WTC11 (cell line): ENCODE measurements around the gene RHOF. TPM values are rescaled to one million over a fixed set of nuclear protein-coding genes. Genes with fewer than 3 reads are reported as not detected.

Experiments
- ATAC-seq: fragments of 200-7000 bp; cut with Tn5 transposase; 2 replicates; pipeline ENCODE4 v1.10.0; 2021; ENCODE audit warnings: mild to moderate bottlenecking, moderate library complexity
- CTCF ChIA-PET: fragments of 300-600 bp; sonication (Branson Sonifier 250); formaldehyde crosslinking; loops from one replicate; lab custom pipeline; 2021; ENCODE audit warnings: antibody characterized with exemption; lab: Charles Lee
- POLR2A ChIA-PET: fragments of 350-600 bp; sonication (Branson Sonifier 250); formaldehyde crosslinking; loops from one replicate; lab custom pipeline; 2021; ENCODE audit warnings: antibody characterized with exemption; lab: Charles Lee
- DNase-seq: peaks from one replicate; pipeline ENCODE4 v3.0.0; 2021; ENCODE audit warnings: low spot score
- H3K27ac Mint-ChIP-seq: 2 replicates; pipeline ENCODE4 v1.8.0; 2021; ENCODE audit warnings: mixed read lengths
- H3K27me3 Mint-ChIP-seq: 2 replicates; pipeline ENCODE4 v1.8.0; 2021; ENCODE audit warnings: low read depth, mild to moderate bottlenecking, moderate library complexity, mixed read lengths
- H3K36me3 Mint-ChIP-seq: 2 replicates; pipeline ENCODE4 v1.8.0; 2021; ENCODE audit warnings: mixed read lengths
- H3K4me1 Mint-ChIP-seq: 2 replicates; pipeline ENCODE4 v1.8.0; 2022; ENCODE audit warnings: mixed read lengths
- H3K4me3 Mint-ChIP-seq: 2 replicates; pipeline ENCODE4 v1.8.0; 2021; ENCODE audit warnings: mild to moderate bottlenecking, moderate library complexity, mixed read lengths
- H3K9me3 Mint-ChIP-seq: 2 replicates; pipeline ENCODE4 v1.8.0; 2021; ENCODE audit warnings: mixed read lengths
- ARID4B ChIP-seq: sonication (generic); formaldehyde crosslinking; IDR thresholded peaks from 2 replicates; pipeline ENCODE4 v1.8.0; 2023; ENCODE audit warnings: missing genetic modification reagents, mild to moderate bottlenecking, borderline replicate concordance
- ATF2 ChIP-seq: sonication (generic); formaldehyde crosslinking; IDR thresholded peaks from 2 replicates; pipeline ENCODE4 v1.8.1; 2022; ENCODE audit warnings: low read depth, missing genetic modification reagents, borderline replicate concordance
- ATF3 ChIP-seq: sonication (generic); formaldehyde crosslinking; conservative IDR thresholded peaks from 2 replicates; pipeline ENCODE4 v1.8.1; 2022; ENCODE audit warnings: mild to moderate bottlenecking, missing genetic modification reagents
- CREM ChIP-seq: sonication (generic); formaldehyde crosslinking; IDR thresholded peaks from 2 replicates; pipeline ENCODE4 v1.8.1; 2022; ENCODE audit warnings: mild to moderate bottlenecking, missing genetic modification reagents, moderate library complexity
- HMGA2 ChIP-seq: fragments of 250-450 bp; sonication (Bioruptor Pico); IDR thresholded peaks from 2 replicates; pipeline ENCODE4 v1.4.0; 2021; ENCODE audit warnings: mild to moderate bottlenecking, moderate library complexity
- NR3C1 ChIP-seq: sonication (generic); formaldehyde crosslinking; conservative IDR thresholded peaks from 2 replicates; pipeline ENCODE4 v1.8.1; 2023; ENCODE audit warnings: low read depth, mild to moderate bottlenecking, missing genetic modification reagents
- SP1 ChIP-seq: sonication (generic); formaldehyde crosslinking; conservative IDR thresholded peaks from 2 replicates; pipeline ENCODE4 v1.8.1; 2022; ENCODE audit warnings: missing genetic modification reagents
- USF1 ChIP-seq: sonication (generic); formaldehyde crosslinking; IDR thresholded peaks from 2 replicates; pipeline ENCODE4 v1.8.0; 2022; ENCODE audit warnings: mild to moderate bottlenecking, missing genetic modification reagents
- ZNF138 ChIP-seq: sonication (generic); formaldehyde crosslinking; conservative IDR thresholded peaks from 2 replicates; pipeline ENCODE4 v1.8.1; 2022; ENCODE audit warnings: mild to moderate bottlenecking, moderate library complexity, missing genetic modification reagents
- ZNF671 ChIP-seq: fragments of 250-450 bp; sonication (Bioruptor Pico); IDR thresholded peaks from 2 replicates; pipeline ENCODE4 v1.8.0; 2021; ENCODE audit warnings: mild to moderate bottlenecking
- total RNA-seq: library from RNA; stranded (reverse); gene quantifications from 3 replicates; pipeline ENCODE4 v1.2.3, GENCODE V29; 2021
- TF ChIP-seq, protein P1 (sequence below): sonication (generic); formaldehyde crosslinking; IDR thresholded peaks from 2 replicates; pipeline ENCODE4 v1.8.0; 2022; ENCODE audit warnings: mild to moderate bottlenecking, missing genetic modification reagents
- TF ChIP-seq, protein P2 (sequence below): sonication (generic); formaldehyde crosslinking; IDR thresholded peaks from 2 replicates; pipeline ENCODE4 v1.8.1; 2023; ENCODE audit warnings: mild to moderate bottlenecking, missing genetic modification reagents, borderline replicate concordance
- TF ChIP-seq, protein P3 (sequence below): fragments of 250-450 bp; sonication (Bioruptor Pico); IDR thresholded peaks from 2 replicates; pipeline ENCODE4 v1.9.0; 2021; ENCODE audit warnings: mild to moderate bottlenecking

Gene RHOF
- total RNA-seq, 1 experiment from 2014 or later = 45.3 TPM

GRCh38 chr12:121795034-121795968 is 1.8 kb upstream of the RHOF start (continued):
- TF ChIP-seq, protein P1, sequence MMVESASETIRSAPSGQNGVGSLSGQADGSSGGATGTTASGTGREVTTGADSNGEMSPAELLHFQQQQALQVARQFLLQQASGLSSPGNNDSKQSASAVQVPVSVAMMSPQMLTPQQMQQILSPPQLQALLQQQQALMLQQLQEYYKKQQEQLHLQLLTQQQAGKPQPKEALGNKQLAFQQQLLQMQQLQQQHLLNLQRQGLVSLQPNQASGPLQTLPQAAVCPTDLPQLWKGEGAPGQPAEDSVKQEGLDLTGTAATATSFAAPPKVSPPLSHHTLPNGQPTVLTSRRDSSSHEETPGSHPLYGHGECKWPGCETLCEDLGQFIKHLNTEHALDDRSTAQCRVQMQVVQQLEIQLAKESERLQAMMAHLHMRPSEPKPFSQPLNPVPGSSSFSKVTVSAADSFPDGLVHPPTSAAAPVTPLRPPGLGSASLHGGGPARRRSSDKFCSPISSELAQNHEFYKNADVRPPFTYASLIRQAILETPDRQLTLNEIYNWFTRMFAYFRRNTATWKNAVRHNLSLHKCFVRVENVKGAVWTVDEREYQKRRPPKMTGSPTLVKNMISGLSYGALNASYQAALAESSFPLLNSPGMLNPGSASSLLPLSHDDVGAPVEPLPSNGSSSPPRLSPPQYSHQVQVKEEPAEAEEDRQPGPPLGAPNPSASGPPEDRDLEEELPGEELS (CRISPR knock-in tag) = no peak
- TF ChIP-seq HMGA2 (CRISPR knock-in tag) = no peak
- no peak for TF ChIP-seq CREM (CRISPR knock-in tag)
- TF ChIP-seq, protein P2, sequence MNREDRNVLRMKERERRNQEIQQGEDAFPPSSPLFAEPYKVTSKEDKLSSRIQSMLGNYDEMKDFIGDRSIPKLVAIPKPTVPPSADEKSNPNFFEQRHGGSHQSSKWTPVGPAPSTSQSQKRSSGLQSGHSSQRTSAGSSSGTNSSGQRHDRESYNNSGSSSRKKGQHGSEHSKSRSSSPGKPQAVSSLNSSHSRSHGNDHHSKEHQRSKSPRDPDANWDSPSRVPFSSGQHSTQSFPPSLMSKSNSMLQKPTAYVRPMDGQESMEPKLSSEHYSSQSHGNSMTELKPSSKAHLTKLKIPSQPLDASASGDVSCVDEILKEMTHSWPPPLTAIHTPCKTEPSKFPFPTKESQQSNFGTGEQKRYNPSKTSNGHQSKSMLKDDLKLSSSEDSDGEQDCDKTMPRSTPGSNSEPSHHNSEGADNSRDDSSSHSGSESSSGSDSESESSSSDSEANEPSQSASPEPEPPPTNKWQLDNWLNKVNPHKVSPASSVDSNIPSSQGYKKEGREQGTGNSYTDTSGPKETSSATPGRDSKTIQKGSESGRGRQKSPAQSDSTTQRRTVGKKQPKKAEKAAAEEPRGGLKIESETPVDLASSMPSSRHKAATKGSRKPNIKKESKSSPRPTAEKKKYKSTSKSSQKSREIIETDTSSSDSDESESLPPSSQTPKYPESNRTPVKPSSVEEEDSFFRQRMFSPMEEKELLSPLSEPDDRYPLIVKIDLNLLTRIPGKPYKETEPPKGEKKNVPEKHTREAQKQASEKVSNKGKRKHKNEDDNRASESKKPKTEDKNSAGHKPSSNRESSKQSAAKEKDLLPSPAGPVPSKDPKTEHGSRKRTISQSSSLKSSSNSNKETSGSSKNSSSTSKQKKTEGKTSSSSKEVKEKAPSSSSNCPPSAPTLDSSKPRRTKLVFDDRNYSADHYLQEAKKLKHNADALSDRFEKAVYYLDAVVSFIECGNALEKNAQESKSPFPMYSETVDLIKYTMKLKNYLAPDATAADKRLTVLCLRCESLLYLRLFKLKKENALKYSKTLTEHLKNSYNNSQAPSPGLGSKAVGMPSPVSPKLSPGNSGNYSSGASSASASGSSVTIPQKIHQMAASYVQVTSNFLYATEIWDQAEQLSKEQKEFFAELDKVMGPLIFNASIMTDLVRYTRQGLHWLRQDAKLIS = no peak
- TF ChIP-seq ATF3 (CRISPR knock-in tag) = no peak
- TF ChIP-seq, all 79 proteins: peak for 5

DNA sequence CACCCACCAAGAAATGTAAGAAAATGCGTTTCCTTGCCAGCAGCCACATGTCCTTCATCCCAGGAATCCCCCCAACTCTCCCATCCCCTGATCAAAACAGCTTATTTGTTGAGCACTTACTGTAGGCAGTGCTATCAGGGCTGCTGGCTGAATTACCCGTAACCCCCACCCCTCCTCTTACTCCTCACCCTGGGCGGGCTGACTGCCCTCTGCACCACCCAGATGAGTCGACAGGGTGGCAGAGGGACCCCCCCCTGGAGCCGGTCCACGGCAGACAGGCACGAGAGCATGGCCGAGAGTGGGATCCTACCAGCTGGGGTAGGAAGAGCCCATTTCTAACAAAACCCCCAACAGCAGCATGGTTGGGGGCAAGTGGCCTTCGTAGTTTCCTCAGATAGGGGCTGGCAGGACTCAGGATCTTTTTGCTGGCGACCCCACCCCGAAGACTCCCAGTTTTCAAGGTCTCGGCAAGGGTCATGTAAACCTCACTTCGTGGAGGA is 1.1 kb upstream of the RHOF start:
- Mint-ChIP-seq H3K36me3 (peaks cover 10% of the 10 kb centered on the region), H3K27me3 (no peaks in the 10 kb centered on the region; the same call in 1 of the 2 replicates), H3K4me1 (peaks cover 53% of the 10 kb centered on the region), H3K9me3 (no peaks in the 10 kb centered on the region), H3K27ac (peak overlapping the region; percentile 90), H3K4me3 (peak overlapping the region; percentile 71)
- ChIA-PET POLR2A (interaction anchor here (0.6 to 11.7 kb wide), 10 partner anchors 8 to 360 kb away, joined by 3 to 161 read pairs (median 5); partner anchors contain the start of genes PSMD9, SETD1B and TMEM120B), CTCF (interaction anchor here (0.6 to 12.5 kb wide), 87 partner anchors 13 to 1737 kb away, joined by 3 to 532 read pairs (median 5); partner anchors contain the start of genes B3GNT4, BCL7A, CFAP251 and HPD)
- ATAC-seq = peak; percentile 3
- 0 out of 2 replicates have a peak, but pooled peaks have one; percentile 3 for TF ChIP-seq NR3C1
- TF ChIP-seq, protein P3, sequence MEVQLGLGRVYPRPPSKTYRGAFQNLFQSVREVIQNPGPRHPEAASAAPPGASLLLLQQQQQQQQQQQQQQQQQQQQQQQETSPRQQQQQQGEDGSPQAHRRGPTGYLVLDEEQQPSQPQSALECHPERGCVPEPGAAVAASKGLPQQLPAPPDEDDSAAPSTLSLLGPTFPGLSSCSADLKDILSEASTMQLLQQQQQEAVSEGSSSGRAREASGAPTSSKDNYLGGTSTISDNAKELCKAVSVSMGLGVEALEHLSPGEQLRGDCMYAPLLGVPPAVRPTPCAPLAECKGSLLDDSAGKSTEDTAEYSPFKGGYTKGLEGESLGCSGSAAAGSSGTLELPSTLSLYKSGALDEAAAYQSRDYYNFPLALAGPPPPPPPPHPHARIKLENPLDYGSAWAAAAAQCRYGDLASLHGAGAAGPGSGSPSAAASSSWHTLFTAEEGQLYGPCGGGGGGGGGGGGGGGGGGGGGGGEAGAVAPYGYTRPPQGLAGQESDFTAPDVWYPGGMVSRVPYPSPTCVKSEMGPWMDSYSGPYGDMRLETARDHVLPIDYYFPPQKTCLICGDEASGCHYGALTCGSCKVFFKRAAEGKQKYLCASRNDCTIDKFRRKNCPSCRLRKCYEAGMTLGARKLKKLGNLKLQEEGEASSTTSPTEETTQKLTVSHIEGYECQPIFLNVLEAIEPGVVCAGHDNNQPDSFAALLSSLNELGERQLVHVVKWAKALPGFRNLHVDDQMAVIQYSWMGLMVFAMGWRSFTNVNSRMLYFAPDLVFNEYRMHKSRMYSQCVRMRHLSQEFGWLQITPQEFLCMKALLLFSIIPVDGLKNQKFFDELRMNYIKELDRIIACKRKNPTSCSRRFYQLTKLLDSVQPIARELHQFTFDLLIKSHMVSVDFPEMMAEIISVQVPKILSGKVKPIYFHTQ (CRISPR knock-in tag) = 0 out of 2 replicates have a peak, but pooled peaks have one; percentile 7
- TF ChIP-seq ZNF671 (CRISPR knock-in tag) = peak; percentile 68; the same call in 1 of the 2 replicates
- TF ChIP-seq USF1 (CRISPR knock-in tag) = no peak
- TF ChIP-seq ZNF138 (CRISPR knock-in tag) = no peak
- TF ChIP-seq ATF2 (CRISPR knock-in tag) = no peak
- TF ChIP-seq ARID4B (CRISPR knock-in tag) = 0 out of 2 replicates have a peak, but pooled peaks have one; percentile 29
- no peak for TF ChIP-seq SP1
- no peak for DNase-seq
